NCI-H446 treated with DMSO at 0.1 percent for 48 hours (cell line): ENCODE measurements around the gene KCNQ1.
"Not testable (repeated sequence)": the region's sequence is repeated elsewhere in the genome, so short reads cannot be mapped to it uniquely, and the experiment has no call there.

Experiments used
- DNase-seq: peaks from one replicate; lab custom pipeline; 2025; lab: John Stamatoyannopoulos, UW

KCNQ1 gene

DNA sequence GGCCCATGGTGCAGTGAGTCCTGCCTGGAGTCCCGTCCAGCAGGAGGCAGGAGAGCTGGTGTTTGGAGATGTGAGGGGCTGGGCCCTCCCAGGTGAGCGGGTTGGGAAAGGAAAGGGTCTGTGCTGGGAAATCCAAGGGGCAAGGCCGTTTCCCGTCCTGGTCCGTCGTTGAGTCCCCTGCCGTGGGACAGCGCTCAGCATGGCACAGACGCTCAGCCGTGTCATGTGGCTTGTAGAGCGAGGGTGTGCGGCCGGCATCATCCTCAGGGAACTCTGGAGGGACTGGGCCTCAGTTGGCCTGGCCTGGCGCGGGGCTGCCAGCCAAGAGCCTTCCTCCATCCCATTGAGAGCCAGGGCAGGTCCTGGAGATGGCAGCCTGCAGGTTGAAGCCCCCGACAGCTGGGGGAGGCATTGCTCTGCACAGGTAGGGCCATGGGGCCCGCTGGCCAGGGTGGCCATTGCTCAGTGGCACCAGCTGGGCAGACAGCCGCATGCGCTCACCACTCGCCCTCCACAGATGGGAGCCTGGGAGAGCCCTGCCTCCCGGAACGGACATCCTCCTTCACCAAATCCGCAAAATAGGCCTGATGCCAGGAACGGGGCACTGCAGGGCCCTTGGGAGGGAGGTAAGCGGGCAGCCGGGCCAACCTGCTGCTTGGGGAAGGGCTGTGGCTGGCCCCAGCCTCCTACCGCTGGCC is 28.7 kb downstream of the KCNQ1 start:
- DNase-seq: no peak

DNA sequence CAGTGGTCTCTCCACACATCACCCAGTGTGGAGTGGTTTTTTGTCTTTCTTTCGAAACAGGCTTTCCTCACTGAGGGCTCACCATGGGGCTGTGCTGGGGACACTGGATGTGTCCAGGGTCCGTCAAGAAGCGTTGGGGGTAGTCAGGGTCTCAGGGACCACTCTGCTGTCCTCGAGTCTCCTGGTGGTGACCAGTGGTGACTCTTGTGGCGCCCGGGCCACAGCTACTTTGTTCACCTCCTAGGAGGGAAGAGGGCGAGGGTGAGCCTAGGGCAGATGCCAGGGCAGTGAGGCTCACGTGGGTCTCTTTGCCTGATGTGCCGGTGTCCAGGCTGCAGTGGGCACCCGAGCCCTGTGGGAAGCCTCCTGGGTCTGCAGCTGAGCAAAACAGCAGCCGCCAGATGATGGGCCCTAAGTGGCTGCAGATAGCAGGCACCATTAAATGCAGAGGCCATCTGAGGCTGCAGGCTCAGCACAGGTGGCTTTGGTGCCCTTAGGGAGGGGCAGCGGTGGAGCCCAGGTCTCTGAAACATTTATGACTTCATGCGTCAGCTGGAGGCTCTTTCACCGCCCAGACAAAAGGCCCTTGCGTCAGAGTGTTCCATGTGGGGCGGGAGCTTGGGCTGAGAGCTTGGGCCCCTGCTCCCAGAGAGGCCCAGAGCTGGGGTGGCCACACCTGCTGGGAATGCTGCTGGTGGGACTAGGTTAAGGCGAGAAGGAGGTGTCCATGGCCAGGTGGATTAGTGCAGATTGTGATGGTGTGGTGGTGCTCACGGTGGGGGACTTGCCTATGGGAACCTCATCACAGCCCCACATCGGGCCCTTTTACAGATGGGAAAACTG is 29.5 kb downstream of the KCNQ1 start:
- DNase-seq: no peak

DNA sequence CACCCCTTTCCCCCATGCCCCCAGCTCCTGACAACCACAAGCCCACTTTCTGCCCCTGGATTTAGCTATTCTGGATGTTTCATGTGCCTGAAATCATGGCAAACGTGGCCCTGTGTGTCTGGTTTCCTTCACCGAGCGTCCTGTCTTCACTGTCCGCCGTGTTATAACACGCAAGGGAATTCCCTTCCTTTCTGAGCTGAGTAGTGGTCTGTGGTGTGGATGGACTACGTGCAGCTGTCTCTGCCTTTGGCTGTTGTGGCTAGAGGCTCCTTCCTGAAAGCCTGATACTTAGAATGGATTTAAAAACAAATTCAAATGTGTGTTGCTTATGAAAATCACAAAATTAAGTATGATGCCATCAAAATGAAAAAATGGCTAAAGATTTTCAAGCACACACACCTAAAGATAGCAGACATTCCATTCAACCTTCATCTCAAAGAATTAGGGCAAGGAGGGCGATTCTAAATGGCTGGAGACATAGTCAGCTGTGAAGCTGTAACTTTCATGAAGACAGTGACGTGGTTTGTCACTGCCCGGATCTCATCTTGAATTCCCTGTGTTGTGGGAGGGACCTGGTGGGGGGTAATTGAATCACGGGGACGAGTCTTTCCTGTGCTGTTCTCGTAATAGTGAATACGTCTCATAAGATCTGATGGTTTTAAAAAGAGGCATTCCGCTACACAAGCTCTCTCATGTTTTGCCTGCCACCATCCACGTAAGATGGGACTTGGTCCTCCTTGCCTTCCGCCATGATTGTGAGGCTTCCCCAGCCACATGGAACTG is 30.5 kb downstream of the KCNQ1 start:
- DNase-seq: no peak

DNA sequence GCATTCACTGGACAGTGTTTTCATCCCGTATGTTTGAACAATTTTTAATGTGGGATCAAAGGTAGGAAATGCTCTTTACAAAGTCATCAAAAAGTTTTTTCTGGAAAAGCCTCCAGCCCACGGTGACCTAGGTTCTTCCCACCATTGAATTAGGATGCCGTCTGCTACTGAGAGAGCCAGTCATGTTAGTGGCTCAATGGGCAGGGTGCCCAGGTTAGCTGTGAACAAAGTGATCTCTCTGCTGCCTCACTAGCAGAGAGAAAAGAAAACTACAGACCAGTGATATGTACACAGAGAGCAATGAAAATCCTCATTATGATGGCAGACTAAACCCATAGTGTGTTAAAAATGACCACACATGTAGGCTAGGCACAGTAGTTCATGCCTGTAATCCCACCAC is 32.4 kb downstream of the KCNQ1 start:
- no peak for DNase-seq

DNA sequence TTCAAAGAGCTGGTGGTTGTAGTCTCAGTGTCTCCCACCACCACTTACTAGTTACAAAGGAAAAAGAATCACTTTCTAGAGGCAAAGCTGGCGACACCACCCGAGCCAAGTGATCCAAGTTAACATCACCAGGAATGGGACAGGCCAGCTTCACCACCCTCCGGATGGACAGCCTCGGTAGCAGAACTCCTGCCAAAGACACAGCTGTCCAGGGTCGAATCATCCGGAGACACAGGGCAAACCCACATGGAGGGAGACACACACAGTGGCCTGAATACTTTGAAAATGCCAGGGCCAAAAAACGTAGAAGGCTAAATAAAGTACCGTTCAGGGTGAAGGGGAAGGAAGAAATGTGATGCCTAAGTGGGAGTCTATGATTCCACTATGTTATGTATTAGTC is 33.1 kb downstream of the KCNQ1 start:
- DNase-seq: no peak

DNA sequence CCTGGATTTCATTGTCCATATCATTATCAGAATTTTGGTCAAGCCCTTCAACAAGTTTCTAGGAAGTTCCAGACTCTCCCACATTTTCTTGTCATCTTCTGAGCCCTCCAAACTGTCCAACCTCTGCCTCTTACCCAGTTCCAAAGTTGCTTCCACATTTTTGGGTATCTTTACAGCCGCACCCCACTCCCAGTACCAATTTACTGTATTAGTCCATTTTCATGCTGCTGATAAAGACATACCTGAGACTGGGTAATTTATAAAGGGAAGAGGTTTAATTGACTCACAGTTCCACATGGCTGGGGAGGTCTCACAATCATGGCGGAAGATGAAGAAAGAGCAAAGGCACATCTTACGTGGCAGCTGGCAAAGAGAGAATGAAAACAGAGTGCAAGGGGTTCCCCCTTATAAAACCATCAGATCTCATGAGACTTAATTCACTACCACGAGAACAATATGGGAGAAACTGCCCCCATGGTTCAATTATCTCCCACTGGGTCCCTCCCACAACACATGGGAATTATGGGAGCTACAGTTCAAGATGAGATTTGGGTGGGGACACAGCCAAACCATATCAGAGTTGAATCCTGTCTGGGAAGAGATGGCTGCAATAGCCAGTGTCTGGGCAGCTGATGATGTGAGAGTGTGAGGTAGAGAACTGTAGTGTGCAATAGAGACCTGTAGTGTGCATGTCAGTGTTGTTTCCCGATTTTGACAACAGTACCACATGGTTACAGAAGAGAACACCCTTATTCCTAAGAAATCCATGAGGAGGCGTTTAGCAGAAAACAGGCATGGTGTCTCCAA is 35.5 kb downstream of the KCNQ1 start:
- DNase-seq: not testable (repeated sequence)

DNA sequence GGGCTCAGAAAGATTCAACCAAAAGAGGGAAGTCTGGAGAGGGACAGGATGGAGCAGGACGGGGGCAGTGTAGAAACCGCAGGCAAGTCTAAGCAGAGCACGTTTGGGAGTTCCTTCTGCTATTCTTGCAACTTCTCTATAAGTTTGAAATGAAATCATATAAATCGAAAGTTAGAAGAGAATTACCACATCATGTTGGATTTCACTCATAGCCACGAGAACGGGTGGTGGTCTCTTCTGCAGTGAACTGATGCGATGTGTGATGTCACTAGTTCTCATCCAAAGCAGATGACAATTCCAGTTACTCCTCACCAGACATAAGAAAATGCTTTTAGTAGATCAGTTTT is 36.0 kb downstream of the KCNQ1 start:
- DNase-seq: no peak

DNA sequence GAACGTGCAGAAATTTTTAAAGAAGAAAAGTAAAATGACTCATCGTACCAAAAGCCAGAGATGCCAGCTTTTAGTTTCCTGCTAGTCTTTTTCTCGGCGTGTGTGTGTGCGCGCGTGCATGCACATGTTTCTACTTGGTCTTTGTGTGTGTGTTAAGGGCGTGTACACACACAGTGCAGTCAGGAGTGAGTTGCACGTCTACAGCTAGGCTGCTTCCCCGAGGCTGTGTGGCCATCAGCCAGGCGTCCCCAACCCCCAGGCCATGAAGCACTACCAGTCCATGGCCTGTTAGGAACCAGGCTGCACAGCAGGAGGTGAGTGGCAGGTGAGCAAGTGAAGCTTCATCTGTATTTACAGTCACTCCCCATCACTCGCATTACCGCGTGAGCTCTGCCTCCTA is 36.4 kb downstream of the KCNQ1 start:
- DNase-seq: no peak

DNA sequence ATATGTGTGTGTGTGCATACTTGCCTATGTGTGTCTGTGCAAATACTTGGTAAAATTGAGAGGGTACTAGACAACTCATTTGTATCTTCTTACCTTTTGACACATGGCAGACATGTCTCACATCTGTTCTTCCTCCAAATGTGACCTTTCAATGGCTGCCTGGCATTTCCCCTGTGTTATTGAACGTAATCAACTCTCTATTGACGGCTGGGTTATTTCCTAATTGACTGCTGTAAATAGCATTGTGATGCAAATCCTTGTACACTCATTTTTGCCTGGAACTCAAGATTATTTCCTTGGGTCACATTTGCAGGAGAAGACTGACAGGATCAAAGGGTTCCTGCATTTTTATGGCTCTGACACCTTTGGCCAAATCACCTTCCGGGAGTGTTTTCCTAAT is 37.4 kb downstream of the KCNQ1 start:
- DNase-seq: no peak

DNA sequence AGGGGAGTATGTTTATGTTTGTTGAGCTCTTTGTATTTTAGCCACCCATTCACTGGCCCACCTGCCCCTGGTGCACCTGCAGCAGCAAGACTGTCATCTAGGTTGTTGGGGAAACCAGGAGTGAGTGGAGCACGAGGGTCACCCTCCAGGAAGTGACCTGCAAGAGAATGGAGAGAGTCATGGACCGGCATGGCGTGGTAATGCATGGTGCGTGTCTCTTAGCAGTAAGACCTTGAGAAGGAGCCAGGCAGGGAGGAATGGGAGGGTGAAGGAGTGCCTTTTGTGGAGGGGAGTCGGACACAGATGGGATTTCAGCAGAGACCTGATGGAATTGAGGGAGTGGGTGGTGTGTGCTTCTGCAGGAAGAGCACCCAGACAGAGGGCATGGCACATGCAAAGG is 37.9 kb downstream of the KCNQ1 start:
- no peak for DNase-seq

DNA sequence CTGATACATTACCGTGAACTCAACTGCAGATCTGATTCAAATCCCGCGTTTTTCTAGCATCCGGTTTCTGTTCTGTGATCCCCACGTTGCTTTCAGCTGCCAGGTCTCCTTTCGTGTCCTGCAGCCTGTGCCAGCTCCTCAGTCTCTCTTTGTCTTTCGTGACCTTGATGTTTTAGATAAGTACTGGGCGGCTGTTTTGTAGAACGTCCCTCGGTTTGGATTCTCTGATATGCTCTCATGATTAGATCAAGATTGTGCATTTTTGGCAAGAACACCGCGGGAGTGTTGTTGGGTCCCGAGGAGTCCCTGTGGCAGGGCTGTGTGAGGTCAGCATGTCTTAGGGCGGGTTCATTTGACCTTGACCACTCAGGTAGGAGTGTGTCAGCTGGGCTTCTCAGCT is 38.6 kb downstream of the KCNQ1 start:
- DNase-seq: no peak

DNA sequence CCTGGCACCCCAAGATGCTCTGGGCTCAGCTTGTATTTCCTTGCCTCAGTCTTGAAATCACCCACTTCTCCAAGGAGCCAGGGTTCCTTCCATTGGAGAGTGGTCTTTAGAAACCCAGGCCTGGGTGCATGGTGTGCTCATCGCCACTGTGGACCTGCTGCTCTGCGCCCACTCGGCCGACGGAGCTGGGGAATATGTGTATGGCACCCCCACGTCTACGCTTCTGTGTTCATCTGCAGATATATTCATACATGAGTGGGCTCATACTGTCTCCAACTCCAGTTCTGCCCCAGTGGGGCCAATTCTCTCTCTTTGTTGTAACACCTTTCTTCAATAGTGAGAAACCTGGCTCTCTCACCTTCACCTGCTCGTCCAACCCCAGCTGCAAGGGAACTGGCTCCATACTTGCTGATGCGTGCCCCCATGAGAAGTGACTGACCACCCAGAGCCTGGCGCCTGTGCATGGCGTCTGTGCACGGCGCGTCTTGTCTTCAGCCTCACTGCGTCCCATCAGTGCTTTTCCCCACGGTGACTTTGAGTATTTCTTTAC is 39.8 kb downstream of the KCNQ1 start:
- no peak for DNase-seq

DNA sequence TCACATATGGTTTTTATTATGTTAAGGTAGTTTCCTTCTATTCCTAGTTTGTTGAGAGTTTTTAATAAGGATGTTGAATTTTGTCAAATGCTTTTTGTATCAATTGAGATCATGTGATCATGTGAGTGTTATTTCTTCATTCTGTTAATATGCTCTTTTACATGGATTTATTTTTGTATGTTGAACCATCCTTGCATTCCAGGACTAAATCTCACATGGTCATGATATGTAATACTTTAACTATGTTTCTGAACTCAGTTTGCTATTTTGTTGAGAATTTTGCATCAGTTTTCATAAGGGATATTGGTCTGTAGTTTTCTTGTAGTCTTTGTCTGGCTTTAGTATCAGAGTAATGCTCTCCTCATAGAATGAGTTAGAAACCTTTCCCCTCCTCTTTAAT is 43.2 kb downstream of the KCNQ1 start:
- DNase-seq: no peak

DNA sequence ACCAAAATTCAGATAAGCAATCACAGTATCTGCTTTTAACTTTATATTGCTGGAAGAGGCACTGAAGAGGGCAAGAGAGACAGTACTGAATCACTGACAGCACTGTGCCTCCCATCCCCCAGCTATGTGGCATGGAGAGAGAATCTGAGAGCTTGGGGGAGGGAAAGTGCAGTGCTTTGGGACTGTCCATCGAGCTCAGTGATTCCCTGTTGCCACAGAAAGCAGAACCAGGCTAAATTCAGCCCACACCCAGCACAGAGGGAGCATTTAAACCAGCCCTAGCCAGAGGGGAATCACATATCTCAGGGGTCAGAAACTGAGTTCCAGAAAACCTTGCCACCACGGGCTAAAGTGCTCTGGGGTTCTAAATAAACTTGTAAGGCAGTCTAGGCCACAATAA is 44.3 kb downstream of the KCNQ1 start:
- DNase-seq: no peak

DNA sequence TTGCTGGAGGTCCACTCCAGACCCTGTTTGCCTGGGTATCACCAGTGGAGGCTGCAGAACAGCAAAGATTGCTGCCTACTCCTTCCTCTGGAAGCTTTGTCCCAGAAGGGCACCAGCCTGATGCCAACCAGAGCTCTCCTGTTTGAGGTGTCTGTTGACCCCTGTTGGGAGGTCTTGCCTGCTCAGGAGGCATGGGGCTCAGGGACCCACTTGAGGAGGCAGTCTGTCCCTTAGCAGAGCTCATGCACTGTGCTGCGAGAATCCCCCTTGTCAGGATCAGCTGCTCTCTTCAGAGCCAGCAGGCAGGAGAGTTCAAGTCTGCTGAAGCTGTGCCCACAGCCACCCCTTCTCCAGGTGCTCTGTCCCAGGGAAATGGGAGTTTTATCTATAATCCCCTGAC is 53.1 kb downstream of the KCNQ1 start:
- not testable (repeated sequence) for DNase-seq

DNA sequence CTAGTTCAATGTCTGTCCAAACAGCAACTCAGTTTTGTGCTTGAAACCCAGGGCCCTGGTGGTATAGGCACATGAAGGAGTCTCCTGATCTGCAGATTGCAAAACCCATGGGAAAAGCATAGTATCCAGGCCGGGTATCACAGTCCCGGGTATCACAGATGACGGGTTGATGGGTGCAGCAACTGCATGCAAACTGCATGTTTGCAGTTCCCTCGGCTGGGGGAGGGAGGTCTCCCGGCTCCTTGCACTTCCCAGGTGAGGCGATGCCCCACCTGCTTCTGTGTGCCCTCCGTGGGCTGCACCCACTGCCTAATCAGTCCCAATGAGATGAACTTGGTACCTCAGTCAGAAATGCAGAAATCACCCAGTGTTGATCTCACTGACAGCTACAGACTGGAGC is 53.9 kb downstream of the KCNQ1 start:
- no peak for DNase-seq

DNA sequence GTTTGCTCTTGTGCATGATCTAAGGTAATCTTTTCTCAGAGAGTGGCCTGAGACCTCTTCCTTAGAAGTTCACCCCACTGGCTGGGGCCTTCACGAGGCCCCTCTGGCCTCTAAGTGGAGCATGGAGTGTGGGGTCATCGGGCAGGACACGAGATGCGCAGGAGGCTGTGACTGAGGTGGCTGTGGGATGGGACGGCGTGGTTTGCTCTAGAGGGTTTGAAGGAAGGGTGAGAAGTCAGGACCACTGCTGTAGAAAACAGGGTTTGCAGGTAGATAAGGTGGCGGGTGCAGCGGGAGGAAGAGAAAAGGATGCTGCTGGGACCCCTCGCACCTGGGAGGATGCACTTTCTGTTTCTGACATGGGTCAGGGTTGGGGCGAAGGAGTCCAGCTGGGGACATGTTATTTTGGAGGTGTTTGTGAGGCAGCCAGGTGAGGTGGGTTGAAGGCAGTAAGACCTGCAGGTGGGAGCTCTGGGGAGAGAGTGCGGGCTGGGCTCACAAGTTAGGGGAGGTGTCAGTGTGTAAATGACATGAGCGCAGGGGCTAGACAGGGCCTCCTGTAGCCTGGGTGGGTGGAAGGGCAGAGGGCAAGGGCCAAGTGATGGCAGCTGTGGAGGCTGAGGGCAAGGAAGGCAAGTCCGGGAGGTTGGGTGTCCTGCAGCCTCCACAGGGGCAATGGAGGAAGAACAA is 62.5 kb downstream of the KCNQ1 start:
- DNase-seq: no peak

DNA sequence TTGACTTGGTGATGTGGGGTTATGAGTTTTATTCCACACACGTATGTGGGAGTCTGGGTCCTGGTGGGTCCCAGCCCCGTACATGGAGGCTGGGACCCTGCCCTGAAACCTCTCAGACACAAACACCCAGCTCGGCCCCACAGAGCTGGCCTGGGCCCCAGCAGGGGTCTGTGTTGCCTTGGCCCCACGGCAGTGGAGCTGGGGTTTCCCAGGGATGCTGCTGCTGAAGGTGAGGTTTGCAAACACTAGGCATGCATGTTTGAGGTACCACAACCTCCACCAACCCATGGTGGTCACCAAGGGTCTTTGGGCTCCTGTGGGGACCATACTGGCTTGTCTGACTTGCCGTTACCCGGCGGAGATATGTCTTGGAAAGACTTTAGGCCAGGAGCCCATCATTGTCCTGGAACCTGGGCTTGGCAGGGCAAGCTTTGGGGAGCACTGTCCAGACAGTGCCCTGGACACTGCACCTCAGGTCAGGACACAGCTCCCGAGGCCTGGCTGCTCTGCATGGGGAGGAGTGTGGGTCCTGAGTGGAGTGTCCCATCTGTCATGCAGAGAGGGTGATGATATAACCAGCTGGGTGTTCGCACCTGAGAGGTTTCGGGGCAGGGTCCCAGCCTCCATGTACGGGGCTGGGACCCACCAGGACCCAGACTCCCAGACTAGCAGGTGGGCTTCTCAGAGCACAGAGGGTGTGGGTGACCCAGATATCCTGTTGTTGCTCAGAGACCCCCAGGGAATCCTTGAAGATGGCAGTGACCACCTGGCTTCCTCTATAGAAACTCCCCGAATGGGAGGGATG is 63.3 kb downstream of the KCNQ1 start:
- no peak for DNase-seq

DNA sequence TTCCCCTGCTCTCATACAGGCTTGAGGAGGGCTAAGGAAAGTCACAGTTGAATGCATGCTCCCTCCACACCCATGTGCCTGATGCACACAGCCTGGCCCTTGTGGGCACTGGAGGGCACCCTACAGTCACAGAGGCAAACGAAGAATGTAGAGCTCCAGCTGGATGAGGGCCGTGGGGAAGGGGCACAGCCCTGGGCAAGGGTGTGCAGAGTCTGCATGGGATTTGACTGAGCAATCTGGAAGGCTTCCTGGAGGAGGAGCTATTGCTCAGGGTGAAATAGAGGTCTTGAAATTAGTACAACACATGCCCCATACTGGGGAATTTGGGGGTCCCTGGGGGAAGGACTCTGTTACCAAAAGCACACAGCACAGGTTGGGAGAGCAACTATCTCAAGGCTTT is 64.0 kb downstream of the KCNQ1 start:
- DNase-seq: no peak

DNA sequence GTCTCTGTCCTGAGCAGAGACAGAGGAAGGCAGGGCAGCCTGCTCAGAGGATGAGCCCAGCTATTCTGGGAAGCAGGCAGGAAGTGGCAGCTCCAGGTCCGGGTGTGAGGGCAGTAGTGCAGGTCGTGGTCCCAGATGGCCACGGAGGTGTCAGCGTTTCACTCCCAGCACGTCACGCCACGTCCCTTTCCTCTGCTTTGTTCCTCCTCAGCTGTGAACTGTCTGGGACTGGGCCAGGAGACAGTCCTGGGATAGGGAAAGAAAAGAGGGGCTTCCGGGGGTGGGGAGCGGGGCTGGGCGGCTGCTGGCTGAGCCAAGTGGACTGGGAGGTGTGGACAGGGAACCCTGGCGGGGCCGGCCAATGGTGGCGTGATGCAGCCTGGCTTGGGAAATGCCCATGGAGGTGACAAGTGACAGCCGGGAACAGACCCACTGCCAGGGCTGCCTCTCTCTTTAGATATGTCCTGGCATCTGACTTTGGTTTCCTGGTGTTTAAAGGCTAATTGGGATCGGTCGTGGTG is 64.7 kb downstream of the KCNQ1 start:
- DNase-seq: no peak
